Measurements from ENCODE around the gene AFF3. TPM values are rescaled to one million over a fixed set of nuclear protein-coding genes. Genes with fewer than 3 reads are reported as not detected.

The AFF3 gene
- total and polyA plus RNA-seq, 2 of the 13 experiments (the other 11 are each of a cell fraction or from before 2014, with no cell fraction given): not detected

GRCh38 chr2:99936065-99936464, 206.3 kb downstream of the AFF3 start (continued):
- TF ChIP-seq, protein P1, sequence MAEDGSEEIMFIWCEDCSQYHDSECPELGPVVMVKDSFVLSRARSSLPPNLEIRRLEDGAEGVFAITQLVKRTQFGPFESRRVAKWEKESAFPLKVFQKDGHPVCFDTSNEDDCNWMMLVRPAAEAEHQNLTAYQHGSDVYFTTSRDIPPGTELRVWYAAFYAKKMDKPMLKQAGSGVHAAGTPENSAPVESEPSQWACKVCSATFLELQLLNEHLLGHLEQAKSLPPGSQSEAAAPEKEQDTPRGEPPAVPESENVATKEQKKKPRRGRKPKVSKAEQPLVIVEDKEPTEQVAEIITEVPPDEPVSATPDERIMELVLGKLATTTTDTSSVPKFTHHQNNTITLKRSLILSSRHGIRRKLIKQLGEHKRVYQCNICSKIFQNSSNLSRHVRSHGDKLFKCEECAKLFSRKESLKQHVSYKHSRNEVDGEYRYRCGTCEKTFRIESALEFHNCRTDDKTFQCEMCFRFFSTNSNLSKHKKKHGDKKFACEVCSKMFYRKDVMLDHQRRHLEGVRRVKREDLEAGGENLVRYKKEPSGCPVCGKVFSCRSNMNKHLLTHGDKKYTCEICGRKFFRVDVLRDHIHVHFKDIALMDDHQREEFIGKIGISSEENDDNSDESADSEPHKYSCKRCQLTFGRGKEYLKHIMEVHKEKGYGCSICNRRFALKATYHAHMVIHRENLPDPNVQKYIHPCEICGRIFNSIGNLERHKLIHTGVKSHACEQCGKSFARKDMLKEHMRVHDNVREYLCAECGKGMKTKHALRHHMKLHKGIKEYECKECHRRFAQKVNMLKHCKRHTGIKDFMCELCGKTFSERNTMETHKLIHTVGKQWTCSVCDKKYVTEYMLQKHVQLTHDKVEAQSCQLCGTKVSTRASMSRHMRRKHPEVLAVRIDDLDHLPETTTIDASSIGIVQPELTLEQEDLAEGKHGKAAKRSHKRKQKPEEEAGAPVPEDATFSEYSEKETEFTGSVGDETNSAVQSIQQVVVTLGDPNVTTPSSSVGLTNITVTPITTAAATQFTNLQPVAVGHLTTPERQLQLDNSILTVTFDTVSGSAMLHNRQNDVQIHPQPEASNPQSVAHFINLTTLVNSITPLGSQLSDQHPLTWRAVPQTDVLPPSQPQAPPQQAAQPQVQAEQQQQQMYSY (CRISPR knock-in tag; IDR thresholded peaks at IDR 0.05): no peak
- TF ChIP-seq, protein P2, sequence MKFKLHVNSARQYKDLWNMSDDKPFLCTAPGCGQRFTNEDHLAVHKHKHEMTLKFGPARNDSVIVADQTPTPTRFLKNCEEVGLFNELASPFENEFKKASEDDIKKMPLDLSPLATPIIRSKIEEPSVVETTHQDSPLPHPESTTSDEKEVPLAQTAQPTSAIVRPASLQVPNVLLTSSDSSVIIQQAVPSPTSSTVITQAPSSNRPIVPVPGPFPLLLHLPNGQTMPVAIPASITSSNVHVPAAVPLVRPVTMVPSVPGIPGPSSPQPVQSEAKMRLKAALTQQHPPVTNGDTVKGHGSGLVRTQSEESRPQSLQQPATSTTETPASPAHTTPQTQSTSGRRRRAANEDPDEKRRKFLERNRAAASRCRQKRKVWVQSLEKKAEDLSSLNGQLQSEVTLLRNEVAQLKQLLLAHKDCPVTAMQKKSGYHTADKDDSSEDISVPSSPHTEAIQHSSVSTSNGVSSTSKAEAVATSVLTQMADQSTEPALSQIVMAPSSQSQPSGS (CRISPR knock-in tag; IDR thresholded peaks at IDR 0.05): no peak
- TF ChIP-seq PCBP1 (IDR thresholded peaks at IDR 0.05; ENCODE audit: borderline replicate concordance, low read depth, low read length) (no peak), MTF1 (CRISPR knock-in tag; IDR thresholded peaks at IDR 0.05) (no peak), SP5 (CRISPR knock-in tag; IDR thresholded peaks at IDR 0.05; ENCODE audit: borderline replicate concordance, low read depth) (no peak), SRSF4 (IDR thresholded peaks at IDR 0.05; ENCODE audit: low read depth, low read length, poor library complexity, severe bottlenecking) (no peak)

DNA sequence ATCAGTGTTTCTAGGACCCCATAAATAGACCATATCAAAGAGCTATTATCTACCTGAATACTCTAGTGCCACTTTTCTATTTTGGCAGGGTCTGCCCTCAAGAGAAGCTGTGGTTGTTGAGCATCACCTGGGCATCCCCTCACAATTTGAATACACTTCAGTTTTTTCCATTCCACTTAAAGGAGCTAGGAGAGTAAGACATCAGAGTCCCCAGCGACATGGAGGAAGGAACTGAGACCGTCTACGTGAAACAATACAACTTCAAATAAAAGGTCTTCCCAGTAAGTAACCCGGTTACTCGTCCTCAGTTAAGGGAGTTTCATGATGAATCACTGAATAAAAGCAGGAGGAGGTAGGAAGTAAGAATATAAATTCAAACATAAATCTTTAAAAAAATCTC, 206.7 kb downstream of the AFF3 start:
- POLR2A ChIA-PET: no interaction called here
- CTCF ChIA-PET (ENCODE audit: low intra/inter-chr PET ratio, low total read pairs): no interaction called here
- no peaks in the 10 kb centered on the region for H3K79me2 ChIP-seq (ENCODE audit: insufficient read depth, low read length)
- no peak overlapping the region for H3K27ac ChIP-seq (ENCODE audit: extremely low read length, insufficient read depth, low read length)
- H3K4me1 ChIP-seq (ENCODE audit: insufficient read depth, low read length): no peaks in the 10 kb centered on the region
- no TSS peak for BruUV-seq (replicated peaks)
- intact Hi-C loops (cut with micrococcal nuclease; ENCODE audit: unreplicated experiment): no loop called here
- TF ChIP-seq ZNF20 (CRISPR knock-in tag; IDR thresholded peaks at IDR 0.05): no peak
- TF ChIP-seq ZNF660 (CRISPR knock-in tag; IDR thresholded peaks at IDR 0.05; ENCODE audit: borderline replicate concordance, low read depth): no peak
- TF ChIP-seq NR1H2 (CRISPR knock-in tag; IDR thresholded peaks at IDR 0.05; ENCODE audit: borderline replicate concordance, low read depth): no peak
- no peak for TF ChIP-seq THRA (CRISPR knock-in tag; IDR thresholded peaks at IDR 0.05; ENCODE audit: borderline replicate concordance)
- TF ChIP-seq TGIF2 (CRISPR knock-in tag; IDR thresholded peaks at IDR 0.05): no peak
- no peak for TF ChIP-seq ZNF615 (CRISPR knock-in tag; IDR thresholded peaks at IDR 0.05; ENCODE audit: borderline replicate concordance)
- no peak for TF ChIP-seq SMC3 (IDR thresholded peaks at IDR 0.05; ENCODE audit: low read length)
- no peak for TF ChIP-seq MYC (CRISPR knock-in tag; IDR thresholded peaks at IDR 0.05; ENCODE audit: borderline replicate concordance)
- TF ChIP-seq ZNF335 (CRISPR knock-in tag; IDR thresholded peaks at IDR 0.05): no peak
- TF ChIP-seq MATR3 (CRISPR knock-in tag; IDR thresholded peaks at IDR 0.05): no peak
- TF ChIP-seq SOX5 (CRISPR knock-in tag; IDR thresholded peaks at IDR 0.05; ENCODE audit: borderline replicate concordance): no peak
- TF ChIP-seq SMAD1 (CRISPR knock-in tag; IDR thresholded peaks at IDR 0.05; ENCODE audit: borderline replicate concordance, low read depth): no peak
- no peak for TF ChIP-seq ZNF773 (CRISPR knock-in tag; IDR thresholded peaks at IDR 0.05; ENCODE audit: borderline replicate concordance)
- no peak for FAIRE-seq
- WGBS (ENCODE audit: low lambda C conversion rate): 51% methylated on average over 5 of the region's 5 CpGs
- H3K9ac ChIP-seq (ENCODE audit: insufficient read depth, low read depth, low read length): no peak overlapping the region
- H3K36me3 ChIP-seq (replicated peaks in 1 of 2; ENCODE audit: control insufficient read depth in 1 of 2, insufficient read depth in 2 of 2, low read length in 2 of 2): no peaks in the 10 kb centered on the region
- no peak overlapping the region for H3K4me2 ChIP-seq (ENCODE audit: low read depth, low read length)
- in situ Hi-C loops (cut with HindIII; ENCODE audit: extremely low pct_ligation_motif_present, low pct_unique_long_range_greater_than_20kb): no loop called here
- no peak overlapping the region for H3K4me3 ChIP-seq (replicated peaks in 1 of 3; ENCODE audit: insufficient read depth in 1 of 3, low read depth in 2 of 3, low read length in 3 of 3)
- no peaks in the 10 kb centered on the region; a peak in 2 of 5 replicates for H3K27me3 ChIP-seq (ENCODE audit: control insufficient read depth in 1 of 2, insufficient read depth in 2 of 2, low read length in 2 of 2)
- no peaks in the 10 kb centered on the region for H4K20me1 ChIP-seq (ENCODE audit: insufficient read depth, low read length)
- DNase-seq (ENCODE audit: low spot score): no peak
- no peak for ATAC-seq
- H2AFZ ChIP-seq (ENCODE audit: low read length): no peak overlapping the region
- H3K9me3 ChIP-seq (ENCODE audit: low read length): no peaks in the 10 kb centered on the region

All from HepG2 (cell line).